Suprapubic skin (tissue), 2 donors: Measurements from ENCODE around the gene PUSL1.

Experiments
- EP300 ChIP-seq: sonication (generic); formaldehyde crosslinking; IDR thresholded peaks from one replicate; pipeline ENCODE4 v1.6.1; 2017; ENCODE audit warnings: antibody characterized with exemption
- POLR2A ChIP-seq, 2 donors: fragments of 450-650 bp; IDR thresholded peaks; one replicate each; pipeline ENCODE4 v1.6.1; 2017; ENCODE audit warnings: antibody characterized with exemption in 2 of 2, mild to moderate bottlenecking in 2 of 2, moderate library complexity in 2 of 2

- TF ChIP-seq EP300 (no peak), POLR2A (IDR thresholded peaks at IDR 0.05) (no peak)
These were observed 21.8 kb upstream of the PUSL1 start for GRCh38 chr1:1286313-1287261.
